Stimulated activated CD4-positive, alpha-beta T cell treated with anti-CD3 and anti-CD28 coated beads, Interleukin-2, amount 100 ng/mL, for 24 hours (primary cell): ENCODE measurements around the gene RSU1.

Experiments used
- DNase-seq, 2 donors: peaks; one replicate each; pipeline ENCODE4 v3.0.0-alpha.2; 2020

Gene RSU1

GRCh38 chr10:16728266-16728665, 89.0 kb downstream of the RSU1 start:
- no peak for DNase-seq

- no peak for DNase-seq
Measured at GRCh38 chr10:16727666-16728065, 89.6 kb downstream of the RSU1 start.

GRCh38 chr10:16724509-16724908, 92.7 kb downstream of the RSU1 start:
- no peak for DNase-seq

GRCh38 chr10:16720812-16721211, 96.4 kb downstream of the RSU1 start:
- no peak for DNase-seq

- DNase-seq = no peak
Measured at GRCh38 chr10:16717622-16718395, 99.4 kb downstream of the RSU1 start.

- DNase-seq = no peak
Measured at GRCh38 chr10:16716051-16716450, 101.2 kb downstream of the RSU1 start.

GRCh38 chr10:16713290-16713689, 103.9 kb downstream of the RSU1 start:
- DNase-seq = no peak

- no peak for DNase-seq
Measured at GRCh38 chr10:16712883-16713282, 104.3 kb downstream of the RSU1 start.

- DNase-seq = no peak
Measured at GRCh38 chr10:16700331-16700730, 116.9 kb downstream of the RSU1 start.

- DNase-seq = no peak
Measured at GRCh38 chr10:16699435-16700057, 117.7 kb downstream of the RSU1 start.

GRCh38 chr10:16698461-16698860, 118.8 kb downstream of the RSU1 start:
- no peak for DNase-seq

- no peak for DNase-seq
Measured at GRCh38 chr10:16690417-16690816, 126.8 kb downstream of the RSU1 start.

- no peak for DNase-seq
Measured at GRCh38 chr10:16689696-16690095, 127.5 kb downstream of the RSU1 start.

- DNase-seq = no peak
Measured at GRCh38 chr10:16689227-16689626, 128.0 kb downstream of the RSU1 start.

GRCh38 chr10:16686054-16686902, 130.9 kb downstream of the RSU1 start:
- no peak for DNase-seq

- DNase-seq = no peak
Measured at GRCh38 chr10:16685551-16685950, 131.7 kb downstream of the RSU1 start.

GRCh38 chr10:16681521-16681920, 135.7 kb downstream of the RSU1 start:
- DNase-seq = no peak

- DNase-seq = no peak
Measured at GRCh38 chr10:16679511-16679910, 137.7 kb downstream of the RSU1 start.

- no peak for DNase-seq
Measured at GRCh38 chr10:16675334-16675733, 141.9 kb downstream of the RSU1 start.

GRCh38 chr10:16674147-16674703, 143.0 kb downstream of the RSU1 start:
- no peak for DNase-seq

- no peak for DNase-seq
Measured at GRCh38 chr10:16673443-16673842, 143.8 kb downstream of the RSU1 start.

GRCh38 chr10:16663444-16663843, 153.8 kb downstream of the RSU1 start:
- no peak for DNase-seq

- no peak for DNase-seq
Measured at GRCh38 chr10:16662923-16663322, 154.3 kb downstream of the RSU1 start.
